ENCODE data around the gene BTBD1. TPM values are rescaled to one million over a fixed set of nuclear protein-coding genes. Genes with fewer than 3 reads are reported as not detected.

The BTBD1 gene
- total RNA-seq, 1 experiment from 2014 or later: 58.3 TPM

DNA sequence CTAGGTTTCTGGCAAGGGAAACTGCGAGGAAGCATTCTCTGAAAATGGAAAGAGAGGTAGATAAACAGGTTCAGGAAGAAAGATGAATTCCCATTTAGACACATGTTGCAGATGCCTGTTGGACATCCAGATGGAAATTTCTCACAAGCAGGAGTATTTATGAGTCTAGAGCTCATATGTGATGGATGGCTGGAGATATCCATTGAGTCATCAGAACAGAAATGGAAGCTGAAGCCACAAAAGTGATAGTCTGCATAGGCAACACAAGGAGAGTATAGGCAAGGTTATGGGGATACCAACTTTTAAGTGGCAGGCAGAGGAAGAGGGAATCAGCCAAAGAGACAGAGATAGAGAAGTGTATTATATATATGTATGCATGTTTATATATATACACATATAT lies 87.3 kb downstream of the BTBD1 start:
- TF ChIP-seq EZH2 (IDR thresholded peaks at IDR 0.05; ENCODE audit: borderline replicate concordance, low read depth, low read length, poor library complexity, severe bottlenecking): no peak
- TF ChIP-seq, protein P1, sequence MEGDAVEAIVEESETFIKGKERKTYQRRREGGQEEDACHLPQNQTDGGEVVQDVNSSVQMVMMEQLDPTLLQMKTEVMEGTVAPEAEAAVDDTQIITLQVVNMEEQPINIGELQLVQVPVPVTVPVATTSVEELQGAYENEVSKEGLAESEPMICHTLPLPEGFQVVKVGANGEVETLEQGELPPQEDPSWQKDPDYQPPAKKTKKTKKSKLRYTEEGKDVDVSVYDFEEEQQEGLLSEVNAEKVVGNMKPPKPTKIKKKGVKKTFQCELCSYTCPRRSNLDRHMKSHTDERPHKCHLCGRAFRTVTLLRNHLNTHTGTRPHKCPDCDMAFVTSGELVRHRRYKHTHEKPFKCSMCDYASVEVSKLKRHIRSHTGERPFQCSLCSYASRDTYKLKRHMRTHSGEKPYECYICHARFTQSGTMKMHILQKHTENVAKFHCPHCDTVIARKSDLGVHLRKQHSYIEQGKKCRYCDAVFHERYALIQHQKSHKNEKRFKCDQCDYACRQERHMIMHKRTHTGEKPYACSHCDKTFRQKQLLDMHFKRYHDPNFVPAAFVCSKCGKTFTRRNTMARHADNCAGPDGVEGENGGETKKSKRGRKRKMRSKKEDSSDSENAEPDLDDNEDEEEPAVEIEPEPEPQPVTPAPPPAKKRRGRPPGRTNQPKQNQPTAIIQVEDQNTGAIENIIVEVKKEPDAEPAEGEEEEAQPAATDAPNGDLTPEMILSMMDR (conservative IDR thresholded peaks at IDR 0.05; ENCODE audit: low read depth, low read length): no peak
- H3K27ac ChIP-seq (ENCODE audit: low read depth, low read length, poor library complexity, severe bottlenecking): no peak overlapping the region
- H3K36me3 ChIP-seq (ENCODE audit: insufficient read depth, low read length, poor library complexity, severe bottlenecking): no peaks in the 10 kb centered on the region
- no peak for DNase-seq (ENCODE audit: low spot score)
- POLR2A ChIA-PET (ENCODE audit: low non-redundant PET): no interaction called here
- CTCF ChIA-PET: no interaction called here
- no TSS peak for BruUV-seq (replicated peaks)
- H3K9me3 ChIP-seq (ENCODE audit: low read depth, low read length, poor library complexity, severe bottlenecking): no peaks in the 10 kb centered on the region
- H3K4me1 ChIP-seq (ENCODE audit: insufficient read depth, low read length, poor library complexity, severe bottlenecking): no peaks in the 10 kb centered on the region
- no peaks in the 10 kb centered on the region for H3K27me3 ChIP-seq (replicated peaks; ENCODE audit: insufficient read depth, low read depth, low read length, poor library complexity)
- intact Hi-C loops (cut with micrococcal nuclease; ENCODE audit: unreplicated experiment): no loop called here
- no peak overlapping the region for H3K4me3 ChIP-seq (ENCODE audit: low read depth, low read length, poor library complexity, severe bottlenecking)

DNA sequence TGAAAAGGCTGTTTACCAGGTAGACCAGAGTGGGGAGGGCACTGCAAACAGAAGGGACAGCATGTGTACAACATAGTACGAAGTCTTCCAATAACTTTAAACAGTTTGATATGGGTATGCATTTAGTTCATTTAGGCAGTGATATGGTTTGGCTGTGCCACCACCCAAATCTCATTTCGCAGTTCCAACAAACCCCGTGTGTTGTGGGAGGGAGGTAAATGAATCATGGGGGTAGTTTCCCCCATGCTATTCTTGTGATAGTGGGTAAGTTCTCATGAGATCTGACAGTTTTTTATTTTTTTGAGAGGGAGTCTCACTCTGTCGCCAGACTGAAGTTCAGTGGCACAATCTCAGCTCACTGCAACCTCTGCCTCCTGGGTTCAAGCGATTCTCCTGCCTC lies 88.6 kb downstream of the BTBD1 start:
- Histone ChIP-seq H3K27ac (ENCODE audit: low read depth, low read length, poor library complexity, severe bottlenecking) (no peak overlapping the region), H3K4me1 (ENCODE audit: insufficient read depth, low read length, poor library complexity, severe bottlenecking) (no peaks in the 10 kb centered on the region), H3K9me3 (ENCODE audit: low read depth, low read length, poor library complexity, severe bottlenecking) (no peaks in the 10 kb centered on the region), H3K27me3 (replicated peaks; ENCODE audit: insufficient read depth, low read depth, low read length, poor library complexity) (no peaks in the 10 kb centered on the region), H3K36me3 (ENCODE audit: insufficient read depth, low read length, poor library complexity, severe bottlenecking) (no peaks in the 10 kb centered on the region), H3K4me3 (ENCODE audit: low read depth, low read length, poor library complexity, severe bottlenecking) (no peak overlapping the region)
- TF ChIP-seq EZH2 (IDR thresholded peaks at IDR 0.05; ENCODE audit: borderline replicate concordance, low read depth, low read length, poor library complexity, severe bottlenecking): no peak
- TF ChIP-seq, protein P1 (conservative IDR thresholded peaks at IDR 0.05; ENCODE audit: low read depth, low read length): no peak
- no TSS peak for BruUV-seq (replicated peaks)
- POLR2A ChIA-PET (ENCODE audit: low non-redundant PET): no interaction called here
- intact Hi-C loops (cut with micrococcal nuclease; ENCODE audit: unreplicated experiment): no loop called here
- DNase-seq (ENCODE audit: low spot score): no peak
- CTCF ChIA-PET: no interaction called here

DNA sequence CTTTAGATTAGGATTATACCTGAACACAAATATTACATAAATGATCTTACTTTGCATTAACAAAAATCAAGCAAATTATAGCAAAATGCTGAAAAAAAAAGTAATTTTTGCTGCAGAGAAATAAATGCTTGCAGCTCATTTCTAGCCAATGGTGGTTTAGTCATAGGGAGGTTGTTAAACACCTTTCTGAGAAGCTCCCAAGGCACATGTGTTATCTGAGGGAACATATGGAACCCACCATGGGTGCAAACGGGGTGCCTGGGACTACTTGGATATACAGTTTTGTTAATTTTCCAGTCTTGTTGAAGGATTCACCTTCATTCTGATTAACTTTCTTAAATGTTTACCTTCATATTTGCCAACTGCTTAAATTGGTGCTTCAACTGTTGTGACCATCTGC lies 90.0 kb downstream of the BTBD1 start:
- CTCF ChIA-PET: no interaction called here
- no peaks in the 10 kb centered on the region for H3K27me3 ChIP-seq (replicated peaks; ENCODE audit: insufficient read depth, low read depth, low read length, poor library complexity)
- intact Hi-C loops (cut with micrococcal nuclease; ENCODE audit: unreplicated experiment): no loop called here
- no peaks in the 10 kb centered on the region for H3K4me1 ChIP-seq (ENCODE audit: insufficient read depth, low read length, poor library complexity, severe bottlenecking)
- H3K36me3 ChIP-seq (ENCODE audit: insufficient read depth, low read length, poor library complexity, severe bottlenecking): no peaks in the 10 kb centered on the region
- DNase-seq (ENCODE audit: low spot score): no peak
- H3K9me3 ChIP-seq (ENCODE audit: low read depth, low read length, poor library complexity, severe bottlenecking): no peaks in the 10 kb centered on the region
- no peak overlapping the region for H3K27ac ChIP-seq (ENCODE audit: low read depth, low read length, poor library complexity, severe bottlenecking)
- H3K4me3 ChIP-seq (ENCODE audit: low read depth, low read length, poor library complexity, severe bottlenecking): no peak overlapping the region
- TF ChIP-seq, protein P1 (conservative IDR thresholded peaks at IDR 0.05; ENCODE audit: low read depth, low read length): no peak
- no peak for TF ChIP-seq EZH2 (IDR thresholded peaks at IDR 0.05; ENCODE audit: borderline replicate concordance, low read depth, low read length, poor library complexity, severe bottlenecking)
- POLR2A ChIA-PET (ENCODE audit: low non-redundant PET): no interaction called here
- no TSS peak for BruUV-seq (replicated peaks)

Data from A673 (cell line).